A549 (cell line): ENCODE results near the gene CSTB. TPM values are rescaled to one million over a fixed set of nuclear protein-coding genes. Genes with fewer than 3 reads are reported as not detected.
A peak's percentile ranks its signal among the peaks of the same experiment; 100 is the strongest.

Source experiments
- ATAC-seq, 2 experiments: fragments of 200-7000 bp in 1 of 2; fragments of >200 bp in 1 of 2; cut with Nextera tagmentation in 1 of 2; cut with Tn5 transposase in 1 of 2; 3 replicates each; pipeline versions ENCODE4 v1.8.0 to v1.9.1; 2018 to 2020; ENCODE audit warnings: mild to moderate bottlenecking in 1 of 2, moderate library complexity in 1 of 2
- CTCF ChIA-PET: fragments of 300-600 bp; sonication (Branson Sonifier 250); formaldehyde crosslinking; extraction: SDS; loops from one replicate; lab custom pipeline; 2021; ENCODE audit warnings: antibody characterized with exemption, inconsistent platforms; lab: Yijun Ruan, JAX
- POLR2A ChIA-PET: fragments of 350-600 bp; formaldehyde crosslinking; extraction: SDS; loops from one replicate; lab custom pipeline; 2021; ENCODE audit warnings: antibody characterized with exemption, inconsistent platforms; lab: Yijun Ruan, JAX
- DNase-seq, 2 experiments: peaks; one replicate each; pipeline versions ENCODE4 v3.0.0 to v3.0.0-alpha.2; 2011 to 2016; ENCODE audit warnings: low read depth in 1 of 2, low spot score in 1 of 2
- FAIRE-seq: peaks from 2 replicates; lab custom pipeline; 2011; peaks lifted over from hg19 to GRCh38; lab: Jason Lieb, UNC
- H3K27ac ChIP-seq, 2 experiments: fragments of >200 bp; sonication (Bioruptor Twin); formaldehyde crosslinking; 3 replicates each; pipeline ENCODE4 v1.5.1; 2016 to 2017
- H3K4me1 ChIP-seq: fragments of >200 bp; sonication (Bioruptor Twin); formaldehyde crosslinking; 3 replicates; pipeline ENCODE4 v1.6.1; 2016
- H3K4me2 ChIP-seq: fragments of >200 bp; sonication (Bioruptor Twin); formaldehyde crosslinking; 3 replicates; pipeline ENCODE4 v1.6.1; 2016
- H3K4me3 ChIP-seq: fragments of >200 bp; sonication (Bioruptor Twin); formaldehyde crosslinking; 3 replicates; pipeline ENCODE4 v1.5.1; 2016
- H3K9me3 ChIP-seq: fragments of >200 bp; sonication (Bioruptor Twin); formaldehyde crosslinking; 3 replicates; pipeline ENCODE4 v1.6.1; 2016
- BHLHE40 ChIP-seq: IDR thresholded peaks from 2 replicates; pipeline ENCODE4 v1.6.1; 2012; ENCODE audit warnings: low read depth, low read length, inconsistent platforms
- CBX2 ChIP-seq: fragments of 200-600 bp; sonication (generic); IDR thresholded peaks from 2 replicates; pipeline ENCODE4 v1.6.1; 2016; ENCODE audit warnings: low read depth, mild to moderate bottlenecking, borderline replicate concordance
- CBX8 ChIP-seq: fragments of 200-600 bp; sonication (generic); IDR thresholded peaks from 2 replicates; pipeline ENCODE4 v1.6.1; 2016
- CEBPB ChIP-seq, 2 experiments: fragments of >200 bp in 1 of 2; sonication (Bioruptor Twin) in 1 of 2; formaldehyde crosslinking in 1 of 2; IDR thresholded peaks; 2 replicates each; pipeline ENCODE4 v1.6.1; 2012 to 2016
- CHD4 ChIP-seq: fragments of 200-600 bp; sonication (generic); IDR thresholded peaks from 2 replicates; pipeline ENCODE4 v1.6.1; 2016; ENCODE audit warnings: antibody characterized with exemption, mild to moderate bottlenecking, borderline replicate concordance
- CTCF ChIP-seq: fragments of >200 bp; sonication (Bioruptor Twin); formaldehyde crosslinking; IDR thresholded peaks from 3 replicates; pipeline ENCODE4 v1.5.1; 2016
- EHF ChIP-seq: fragments of 250-450 bp; sonication (Bioruptor Pico); IDR thresholded peaks from 2 replicates; pipeline ENCODE4 v1.5.0; 2020; ENCODE audit warnings: mild to moderate bottlenecking
- EHMT2 ChIP-seq: fragments of 200-600 bp; sonication (generic); IDR thresholded peaks from 2 replicates; pipeline ENCODE4 v1.6.1; 2016; ENCODE audit warnings: antibody characterized with exemption, low read depth, mild to moderate bottlenecking, moderate library complexity
- FOSL2 ChIP-seq, 2 experiments: fragments of 450-650 bp in 1 of 2; fragments of >200 bp in 1 of 2; sonication (Bioruptor Twin) in 1 of 2; formaldehyde crosslinking; IDR thresholded peaks; 2 replicates each; pipeline versions ENCODE4 v1.5.0 to v1.6.1; 2016 to 2020; ENCODE audit warnings: mild to moderate bottlenecking in 1 of 2, moderate library complexity in 1 of 2
- FOXS1 ChIP-seq: fragments of 250-450 bp; sonication (Bioruptor Pico); IDR thresholded peaks from 2 replicates; pipeline ENCODE4 v1.5.0; 2020; ENCODE audit warnings: mild to moderate bottlenecking, moderate library complexity
- GATA3 ChIP-seq: IDR thresholded peaks from 2 replicates; pipeline ENCODE4 v1.6.1; 2012; ENCODE audit warnings: borderline replicate concordance
- HOXA7 ChIP-seq: fragments of 250-450 bp; sonication (Bioruptor Pico); IDR thresholded peaks from 2 replicates; pipeline ENCODE4 v1.5.0; 2020; ENCODE audit warnings: mild to moderate bottlenecking, moderate library complexity
- MAX ChIP-seq: IDR thresholded peaks from 2 replicates; pipeline ENCODE4 v1.6.1; 2012
- MAZ ChIP-seq: fragments of 150-350 bp; IDR thresholded peaks from 2 replicates; pipeline ENCODE4 v1.6.1; 2014; ENCODE audit warnings: antibody characterized with exemption, low read depth, low read length, borderline replicate concordance
- NR3C1 ChIP-seq: fragments of >200 bp; sonication (Bioruptor Twin); formaldehyde crosslinking; IDR thresholded peaks from 3 replicates; pipeline ENCODE4 v1.6.1; 2017
- RAD21 ChIP-seq, 2 experiments: fragments of >200 bp in 1 of 2; sonication (Bioruptor Twin) in 1 of 2; formaldehyde crosslinking in 1 of 2; IDR thresholded peaks in 1 of 2; conservative IDR thresholded peaks in 1 of 2; 2 replicates in 1 of 2; 3 replicates in 1 of 2; pipeline ENCODE4 v1.6.1; 2012 to 2018; ENCODE audit warnings: inconsistent platforms in 1 of 2
- SMC3 ChIP-seq: fragments of >200 bp; sonication (Bioruptor Twin); formaldehyde crosslinking; IDR thresholded peaks from 3 replicates; pipeline ENCODE4 v1.6.1; 2018; ENCODE audit warnings: inconsistent platforms
- TFCP2L1 ChIP-seq: fragments of 250-450 bp; sonication (Bioruptor Pico); IDR thresholded peaks from 2 replicates; pipeline ENCODE4 v1.5.0; 2021; ENCODE audit warnings: mild to moderate bottlenecking
- USF2 ChIP-seq: fragments of 450-650 bp; IDR thresholded peaks from 2 replicates; pipeline ENCODE4 v1.6.1; 2014; ENCODE audit warnings: antibody characterized with exemption
- ZFP36 ChIP-seq: fragments of 450-650 bp; IDR thresholded peaks from 2 replicates; pipeline ENCODE4 v1.6.1; 2014; ENCODE audit warnings: borderline replicate concordance; ENCODE audit not compliant: partially characterized antibody
- ZNF302 ChIP-seq: fragments of 250-450 bp; sonication (Bioruptor Pico); IDR thresholded peaks from 2 replicates; pipeline ENCODE4 v1.9.0; 2021; ENCODE audit warnings: inconsistent platforms, mild to moderate bottlenecking, moderate library complexity
- ZSCAN20 ChIP-seq: fragments of 250-450 bp; sonication (Bioruptor Pico); IDR thresholded peaks from 2 replicates; pipeline ENCODE4 v1.8.0; 2022; ENCODE audit warnings: mild to moderate bottlenecking, moderate library complexity
- WGBS: methylation state at CpG from one replicate; pipeline ENCODE4 v1.1.6; 2017; ENCODE audit errors: missing lambda C conversion rate; 5-methylcytosine and 5-hydroxymethylcytosine counted together
- polyA plus RNA-seq, 4 experiments: library from polyadenylated mRNA; depleted of rRNA in 3 of 4; stranded (reverse); fragments of >200 nt; fragmentation: RNase III in 1 of 4; extraction: RNeasy Plus Mini Kit Qiagen cat#74134 plus additional on column Dnase treatment in 1 of 4; gene quantifications; 2 replicates in 3 of 4; 3 replicates in 1 of 4; pipeline ENCODE4 v1.2.3, GENCODE V29; 2011 to 2017
- TF ChIP-seq, protein P1 (sequence below): fragments of 250-450 bp; sonication (Bioruptor Pico); IDR thresholded peaks from 2 replicates; pipeline ENCODE4 v1.5.0; 2021; ENCODE audit warnings: mild to moderate bottlenecking, moderate library complexity, borderline replicate concordance
- TF ChIP-seq, protein P2 (sequence below): IDR thresholded peaks from 2 replicates; pipeline ENCODE4 v1.6.1; 2012
- TF ChIP-seq, protein P3 (sequence below): fragments of 250-450 bp; sonication (Bioruptor Pico); IDR thresholded peaks from 2 replicates; pipeline ENCODE4 v1.5.0; 2020; ENCODE audit warnings: low read depth, mild to moderate bottlenecking, moderate library complexity
- TF ChIP-seq, protein P4 (sequence below): IDR thresholded peaks from 2 replicates; pipeline ENCODE4 v1.6.1; 2012; ENCODE audit warnings: low read depth, borderline replicate concordance

CSTB gene
- polyA plus RNA-seq, 2 of the 4 experiments (the other 2 are of a cell fraction): 42.9 to 101 TPM

- TF ChIP-seq ZFP36: no peak
- TF ChIP-seq, all 56 proteins: peak for 0
Observed at GRCh38 chr21:43811262-43812105, 35.4 kb upstream of the CSTB start (continued).

DNA sequence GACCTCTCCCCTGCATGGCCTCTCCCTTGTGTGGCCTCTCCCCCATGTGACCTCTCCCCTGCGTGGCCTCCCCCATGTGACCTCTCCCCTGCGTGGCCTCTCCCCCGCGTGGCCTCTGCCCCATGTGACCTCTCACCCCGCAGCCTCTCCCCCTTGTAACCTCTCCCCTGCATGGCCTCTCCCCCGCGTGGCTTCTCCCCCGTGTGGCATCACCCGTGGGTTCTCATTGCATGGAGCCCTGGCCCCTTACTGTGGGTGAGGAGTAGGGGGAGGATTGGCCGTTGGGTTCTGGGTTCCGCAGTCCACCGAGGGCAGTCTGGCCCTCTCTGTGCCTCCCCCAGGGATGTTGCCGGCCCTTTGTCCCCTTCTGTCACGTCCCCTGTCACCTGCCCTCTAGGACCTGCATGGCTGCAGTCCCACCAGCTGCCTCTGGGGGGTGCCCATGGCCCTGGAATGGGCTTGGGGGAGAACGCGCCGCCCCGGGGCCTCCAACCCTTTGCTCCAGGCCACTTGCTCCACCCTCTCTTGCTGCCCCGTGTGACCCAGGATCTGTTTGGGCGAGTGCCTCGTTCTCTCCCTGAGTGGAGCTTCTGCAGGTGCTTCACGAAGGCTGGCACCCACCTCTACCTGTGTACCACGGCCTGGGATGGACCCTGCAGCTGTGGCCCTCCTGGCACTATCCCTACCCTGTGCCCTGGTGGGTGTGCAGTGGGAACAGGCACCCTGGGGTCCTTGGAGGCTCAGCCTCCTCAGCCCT lies 34.6 kb upstream of the CSTB start:
- no peak for FAIRE-seq
- ATAC-seq: peak; percentile 66 to 84
- no peaks in the 10 kb centered on the region for H3K9me3 ChIP-seq
- POLR2A ChIA-PET: no interaction called here
- 27% methylated on average over 3 of the region's 23 CpGs for WGBS
- TF ChIP-seq FOSL2 (IDR thresholded peaks at IDR 0.05): no peak
- TF ChIP-seq FOSL2 (CRISPR knock-in tag; IDR thresholded peaks at IDR 0.05): no peak
- TF ChIP-seq RAD21 (conservative IDR thresholded peaks at IDR 0.05 in 1 of 2, IDR thresholded peaks at IDR 0.05 in 1 of 2): peak; percentile 88 to 91
- TF ChIP-seq FOXS1 (CRISPR knock-in tag): no peak
- TF ChIP-seq CHD4: no peak
- no peak for TF ChIP-seq TFCP2L1
- peak; percentile 65 for TF ChIP-seq CTCF
- TF ChIP-seq CBX2: no peak
- no peak for TF ChIP-seq GATA3
- TF ChIP-seq CEBPB (IDR thresholded peaks at IDR 0.05): no peak
- no peak for TF ChIP-seq EHF
- TF ChIP-seq USF2: no peak
- TF ChIP-seq NR3C1: no peak
- TF ChIP-seq EHMT2: no peak
- TF ChIP-seq BHLHE40: no peak
- TF ChIP-seq, protein P1, sequence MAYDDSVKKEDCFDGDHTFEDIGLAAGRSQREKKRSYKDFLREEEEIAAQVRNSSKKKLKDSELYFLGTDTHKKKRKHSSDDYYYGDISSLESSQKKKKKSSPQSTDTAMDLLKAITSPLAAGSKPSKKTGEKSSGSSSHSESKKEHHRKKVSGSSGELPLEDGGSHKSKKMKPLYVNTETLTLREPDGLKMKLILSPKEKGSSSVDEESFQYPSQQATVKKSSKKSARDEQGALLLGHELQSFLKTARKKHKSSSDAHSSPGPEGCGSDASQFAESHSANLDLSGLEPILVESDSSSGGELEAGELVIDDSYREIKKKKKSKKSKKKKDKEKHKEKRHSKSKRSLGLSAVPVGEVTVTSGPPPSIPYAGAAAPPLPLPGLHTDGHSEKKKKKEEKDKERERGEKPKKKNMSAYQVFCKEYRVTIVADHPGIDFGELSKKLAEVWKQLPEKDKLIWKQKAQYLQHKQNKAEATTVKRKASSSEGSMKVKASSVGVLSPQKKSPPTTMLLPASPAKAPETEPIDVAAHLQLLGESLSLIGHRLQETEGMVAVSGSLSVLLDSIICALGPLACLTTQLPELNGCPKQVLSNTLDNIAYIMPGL (CRISPR knock-in tag): no peak
- peak; percentile 66 for TF ChIP-seq SMC3
- TF ChIP-seq MAX: 0 out of 2 replicates have a peak, but pooled peaks have one; percentile 34
- no peak for TF ChIP-seq ZNF302 (CRISPR knock-in tag)
- TF ChIP-seq ZFP36: no peak
- TF ChIP-seq ZSCAN20: no peak
- TF ChIP-seq, protein P2, sequence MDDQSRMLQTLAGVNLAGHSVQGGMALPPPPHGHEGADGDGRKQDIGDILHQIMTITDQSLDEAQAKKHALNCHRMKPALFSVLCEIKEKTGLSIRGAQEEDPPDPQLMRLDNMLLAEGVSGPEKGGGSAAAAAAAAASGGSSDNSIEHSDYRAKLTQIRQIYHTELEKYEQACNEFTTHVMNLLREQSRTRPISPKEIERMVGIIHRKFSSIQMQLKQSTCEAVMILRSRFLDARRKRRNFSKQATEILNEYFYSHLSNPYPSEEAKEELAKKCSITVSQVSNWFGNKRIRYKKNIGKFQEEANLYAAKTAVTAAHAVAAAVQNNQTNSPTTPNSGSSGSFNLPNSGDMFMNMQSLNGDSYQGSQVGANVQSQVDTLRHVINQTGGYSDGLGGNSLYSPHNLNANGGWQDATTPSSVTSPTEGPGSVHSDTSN: no peak
- no peak for TF ChIP-seq HOXA7 (CRISPR knock-in tag)
- TF ChIP-seq, protein P3, sequence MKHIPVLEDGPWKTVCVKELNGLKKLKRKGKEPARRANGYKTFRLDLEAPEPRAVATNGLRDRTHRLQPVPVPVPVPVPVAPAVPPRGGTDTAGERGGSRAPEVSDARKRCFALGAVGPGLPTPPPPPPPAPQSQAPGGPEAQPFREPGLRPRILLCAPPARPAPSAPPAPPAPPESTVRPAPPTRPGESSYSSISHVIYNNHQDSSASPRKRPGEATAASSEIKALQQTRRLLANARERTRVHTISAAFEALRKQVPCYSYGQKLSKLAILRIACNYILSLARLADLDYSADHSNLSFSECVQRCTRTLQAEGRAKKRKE: no peak
- TF ChIP-seq CBX8: no peak
- TF ChIP-seq, protein P4, sequence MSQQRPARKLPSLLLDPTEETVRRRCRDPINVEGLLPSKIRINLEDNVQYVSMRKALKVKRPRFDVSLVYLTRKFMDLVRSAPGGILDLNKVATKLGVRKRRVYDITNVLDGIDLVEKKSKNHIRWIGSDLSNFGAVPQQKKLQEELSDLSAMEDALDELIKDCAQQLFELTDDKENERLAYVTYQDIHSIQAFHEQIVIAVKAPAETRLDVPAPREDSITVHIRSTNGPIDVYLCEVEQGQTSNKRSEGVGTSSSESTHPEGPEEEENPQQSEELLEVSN: no peak
- no peak for TF ChIP-seq MAZ
- TF ChIP-seq, all 56 proteins: peak for 4
- CTCF ChIA-PET: interaction anchor here (0.6 to 4.5 kb wide), 19 partner anchors 9 to 252 kb away, joined by 3 to 24 read pairs (median 4); no protein-coding TSS in a partner anchor
- peaks cover 9% of the 10 kb centered on the region; the same call in 1 of the 3 replicates for H3K4me1 ChIP-seq
- H3K27ac ChIP-seq: peak overlapping the region in 1 of 2 experiments; percentile 47; a peak in 2 of 6 replicates
- H3K4me3 ChIP-seq: no peak overlapping the region
- peak overlapping the region; percentile 63 for H3K4me2 ChIP-seq
- peak; percentile 66 to 78 for DNase-seq
